ENCODE data around the gene FOXA3. TPM values are rescaled to one million over a fixed set of nuclear protein-coding genes. Genes with fewer than 3 reads are reported as not detected.

The FOXA3 gene
- total and polyA plus RNA-seq, 2 experiments from 2014 or later: not detected

GRCh38 chr19:45872095-45872919, 8.2 kb downstream of the FOXA3 start:
- Histone ChIP-seq H3K9me3 (ENCODE audit: low read depth) (no peaks in the 10 kb centered on the region), H3K36me3 (ENCODE audit: low read depth) (no peaks in the 10 kb centered on the region), H3K9me2 (ENCODE audit: insufficient read depth) (no peaks in the 10 kb centered on the region), H3K4me2 (ENCODE audit: unreplicated experiment) (no peak overlapping the region), H3K9ac (no peak overlapping the region), H3K4me1 (ENCODE audit: insufficient read depth) (no peaks in the 10 kb centered on the region), H3K27me3 (replicated peaks; ENCODE audit: insufficient read depth) (no peaks in the 10 kb centered on the region), H3K79me2 (ENCODE audit: insufficient read depth) (no peaks in the 10 kb centered on the region), H3K27ac (no peak overlapping the region), H3K4me3 (no peak overlapping the region), H3F3A (ENCODE audit: insufficient read depth) (no peaks in the 10 kb centered on the region), H4K20me1 (ENCODE audit: insufficient read depth) (no peaks in the 10 kb centered on the region), H2AFZ (no peak overlapping the region)
- TF ChIP-seq EZH2phosphoT487 (IDR thresholded peaks at IDR 0.05; ENCODE audit: insufficient read depth, low read depth) (no peak), EZH2 (IDR thresholded peaks at IDR 0.05; ENCODE audit: insufficient read depth, poor library complexity, severe bottlenecking) (no peak)
- in situ Hi-C loops (cut with MboI): no loop called here
- 86 to 87% methylated on average over 25 to 34 of the region's 34 CpGs for WGBS, 2 experiments (ENCODE audit: low coverage in 1 of 2, low lambda C conversion rate in 2 of 2, missing lambda C conversion rate in 2 of 2)
- no peak for DNase-seq

- WGBS, 2 experiments (ENCODE audit: low coverage in 1 of 2, low lambda C conversion rate in 2 of 2, missing lambda C conversion rate in 2 of 2): 72 to 75% methylated on average over 7 of the region's 7 CpGs
- no peaks in the 10 kb centered on the region for H3K9me2 ChIP-seq (ENCODE audit: insufficient read depth)
- no peak for DNase-seq
Observed at GRCh38 chr19:45873219-45873772, 9.2 kb downstream of the FOXA3 start.

GRCh38 chr19:45874620-45874966, 10.5 kb downstream of the FOXA3 start:
- no peak for TF ChIP-seq EZH2phosphoT487 (IDR thresholded peaks at IDR 0.05; ENCODE audit: insufficient read depth, low read depth)
- no peak for TF ChIP-seq EZH2 (IDR thresholded peaks at IDR 0.05; ENCODE audit: insufficient read depth, poor library complexity, severe bottlenecking)
- no peak overlapping the region for H3K4me2 ChIP-seq (ENCODE audit: unreplicated experiment)
- H3K9me2 ChIP-seq (ENCODE audit: insufficient read depth): no peaks in the 10 kb centered on the region
- H3K4me1 ChIP-seq (ENCODE audit: insufficient read depth): no peaks in the 10 kb centered on the region
- WGBS, 2 experiments (ENCODE audit: low coverage in 1 of 2, low lambda C conversion rate in 2 of 2, missing lambda C conversion rate in 2 of 2): 81 to 86% methylated on average over 7 of the region's 7 CpGs
- no peak overlapping the region for H3K9ac ChIP-seq
- H2AFZ ChIP-seq: no peak overlapping the region
- no peaks in the 10 kb centered on the region for H3F3A ChIP-seq (ENCODE audit: insufficient read depth)
- no peaks in the 10 kb centered on the region for H3K79me2 ChIP-seq (ENCODE audit: insufficient read depth)
- no peak overlapping the region for H3K27ac ChIP-seq
- no peak for DNase-seq
- in situ Hi-C loops (cut with MboI): no loop called here
- H3K27me3 ChIP-seq (replicated peaks; ENCODE audit: insufficient read depth): no peaks in the 10 kb centered on the region
- no peak overlapping the region for H3K4me3 ChIP-seq
- H4K20me1 ChIP-seq (ENCODE audit: insufficient read depth): no peaks in the 10 kb centered on the region
- no peaks in the 10 kb centered on the region for H3K36me3 ChIP-seq (ENCODE audit: low read depth)
- H3K9me3 ChIP-seq (ENCODE audit: low read depth): no peaks in the 10 kb centered on the region

More at GRCh38 chr19:45873219-45873772, 9.2 kb downstream of the FOXA3 start:
- Histone ChIP-seq H3K9ac (no peak overlapping the region), H3K36me3 (ENCODE audit: low read depth) (no peaks in the 10 kb centered on the region), H3K4me2 (ENCODE audit: unreplicated experiment) (no peak overlapping the region), H3K4me3 (no peak overlapping the region), H3K9me3 (ENCODE audit: low read depth) (no peaks in the 10 kb centered on the region), H3K79me2 (ENCODE audit: insufficient read depth) (no peaks in the 10 kb centered on the region), H3F3A (ENCODE audit: insufficient read depth) (no peaks in the 10 kb centered on the region), H3K27ac (no peak overlapping the region), H4K20me1 (ENCODE audit: insufficient read depth) (no peaks in the 10 kb centered on the region), H3K4me1 (ENCODE audit: insufficient read depth) (no peaks in the 10 kb centered on the region), H2AFZ (no peak overlapping the region), H3K27me3 (replicated peaks; ENCODE audit: insufficient read depth) (no peaks in the 10 kb centered on the region)
- in situ Hi-C loops (cut with MboI): no loop called here
- no peak for TF ChIP-seq EZH2phosphoT487 (IDR thresholded peaks at IDR 0.05; ENCODE audit: insufficient read depth, low read depth)
- TF ChIP-seq EZH2 (IDR thresholded peaks at IDR 0.05; ENCODE audit: insufficient read depth, poor library complexity, severe bottlenecking): no peak

GRCh38 chr19:45876161-45876410, 12.0 kb downstream of the FOXA3 start:
- H3K4me2 ChIP-seq (ENCODE audit: unreplicated experiment): no peak overlapping the region

More at GRCh38 chr19:45876161-45876410, 12.0 kb downstream of the FOXA3 start:
- Histone ChIP-seq H3K9ac (peak overlapping the region; percentile 77; the same call in 1 of the 2 replicates), H3F3A (ENCODE audit: insufficient read depth) (no peaks in the 10 kb centered on the region), H3K4me3 (no peak overlapping the region), H3K9me3 (ENCODE audit: low read depth) (no peaks in the 10 kb centered on the region), H3K9me2 (ENCODE audit: insufficient read depth) (no peaks in the 10 kb centered on the region), H3K36me3 (ENCODE audit: low read depth) (no peaks in the 10 kb centered on the region), H3K27ac (no peak overlapping the region), H3K4me1 (ENCODE audit: insufficient read depth) (no peaks in the 10 kb centered on the region), H2AFZ (peak overlapping the region; percentile 85), H3K27me3 (replicated peaks; ENCODE audit: insufficient read depth) (no peaks in the 10 kb centered on the region), H4K20me1 (ENCODE audit: insufficient read depth) (no peaks in the 10 kb centered on the region), H3K79me2 (ENCODE audit: insufficient read depth) (no peaks in the 10 kb centered on the region)
- peak; percentile 18 for DNase-seq
- WGBS, 2 experiments (ENCODE audit: low coverage in 1 of 2, low lambda C conversion rate in 2 of 2, missing lambda C conversion rate in 2 of 2): 56 to 94% methylated on average over 2 to 4 of the region's 4 CpGs
- TF ChIP-seq EZH2phosphoT487 (IDR thresholded peaks at IDR 0.05; ENCODE audit: insufficient read depth, low read depth) (no peak), EZH2 (IDR thresholded peaks at IDR 0.05; ENCODE audit: insufficient read depth, poor library complexity, severe bottlenecking) (no peak)
- in situ Hi-C loops (cut with MboI): no loop called here
